Ovary (tissue), 9 donors: ENCODE results near the gene ELOVL5. TPM values are rescaled to one million over a fixed set of nuclear protein-coding genes. Genes with fewer than 3 reads are reported as not detected.

Experiments used
- DNase-seq, 5 donors: peaks; one replicate each; pipeline ENCODE4 v3.0.0-alpha.2; 2019 to 2020
- H3K27ac ChIP-seq, 2 donors: fragments of 200-600 bp; one replicate each; pipeline versions ENCODE4 v1.5.1 to v1.8.0; 2019 to 2022
- H3K27me3 ChIP-seq: fragments of 200-600 bp; one replicate; pipeline ENCODE4 v1.8.0; 2022
- H3K36me3 ChIP-seq: fragments of 200-600 bp; sonication (generic); one replicate; pipeline ENCODE4 v1.5.1; 2019
- H3K4me1 ChIP-seq: one replicate; pipeline ENCODE4 v1.8.1; 2013; ENCODE audit warnings: mild to moderate bottlenecking, moderate library complexity; ENCODE audit not compliant: insufficient read depth
- H3K4me3 ChIP-seq: fragments of 200-600 bp; sonication (generic); one replicate; pipeline ENCODE4 v1.5.1; 2017
- H3K9me3 ChIP-seq, 2 donors: fragments of 200-600 bp in 1 of 2; sonication (generic) in 1 of 2; one replicate each; pipeline versions ENCODE4 v1.5.1 to v1.8.1; 2013 to 2019; ENCODE audit warnings: mild to moderate bottlenecking in 1 of 2, moderate library complexity in 1 of 2
- CTCF ChIP-seq, 3 donors: fragments of 450-650 bp in 2 of 3; fragments of 200-600 bp in 1 of 3; IDR thresholded peaks; one replicate each; pipeline versions ENCODE4 v1.5.1 to v1.8.0; 2016 to 2022; ENCODE audit warnings: antibody characterized with exemption in 3 of 3, mild to moderate bottlenecking in 1 of 3
- EP300 ChIP-seq: sonication (generic); formaldehyde crosslinking; IDR thresholded peaks from one replicate; pipeline ENCODE4 v1.6.1; 2017; ENCODE audit warnings: antibody characterized with exemption
- POLR2A ChIP-seq: fragments of 450-650 bp; IDR thresholded peaks from one replicate; pipeline ENCODE4 v1.6.1; 2017; ENCODE audit warnings: antibody characterized with exemption, mild to moderate bottlenecking, moderate library complexity
- WGBS, 3 donors: extraction: QIAGEN DNeasy Blood & Tissue Kit in 1 of 3; methylation state at CpG; one replicate each; pipeline versions ENCODE4 v1.1.5 to v1.1.7; 2013 to 2017; 5-methylcytosine and 5-hydroxymethylcytosine counted together
- intact Hi-C, 4 donors: fragments of 100-400 bp; cut with DNase I; formaldehyde crosslinking; loops; one replicate each; pipeline versions ENCODE4 v1.11.0 to v1.15.1; 2022 to 2023
- polyA plus RNA-seq, 2 donors: library from polyadenylated mRNA; stranded (reverse); fragments of 200-250 nt in 1 of 2; fragments of 350-450 nt in 1 of 2; fragmentation: Illumina TruSeq in 1 of 2; extraction: RNeasy Lipid Tissue Mini Kit (QIAGEN cat#74804) in 1 of 2; gene quantifications; one replicate each; pipeline ENCODE4 v1.2.3, GENCODE V29; 2013 to 2014
- total RNA-seq, 7 donors: library from RNA; depleted of rRNA in 2 of 7; stranded (reverse); fragments of >200 nt in 2 of 7; fragmentation: NEBNext Ultra II Directional in 3 of 7; extraction: Animal tissue kit (Norgen Biotek cat#: 25700) in 3 of 7; gene quantifications; one replicate each; pipeline versions ENCODE4 v1.1.0 to v1.2.4, GENCODE V29; 2016 to 2023
- donor health status: DM: no; HTN: no; CAD: no; lungs with moderate emphysema.
- donor health status: DM: no; HTN: no; CAD: no.
- donor health status: Bipolar disorder and iron deficiency.
- donor health status: DM: yes; HTN: yes; CAD: no.
- donor health status: DM: no; HTN: no; CAD: no.
- donor health status: DM: yes; HTN: yes; CAD: no.

The ELOVL5 gene
- total and polyA plus RNA-seq, 9 donors, result 14.7 to 191 (median 41.8) TPM

GRCh38 chr6:53333439-53334408 is 15.0 kb downstream of the ELOVL5 start:
- no peak overlapping the region for H3K27ac ChIP-seq
- intact Hi-C loops, result no loop called here

DNA sequence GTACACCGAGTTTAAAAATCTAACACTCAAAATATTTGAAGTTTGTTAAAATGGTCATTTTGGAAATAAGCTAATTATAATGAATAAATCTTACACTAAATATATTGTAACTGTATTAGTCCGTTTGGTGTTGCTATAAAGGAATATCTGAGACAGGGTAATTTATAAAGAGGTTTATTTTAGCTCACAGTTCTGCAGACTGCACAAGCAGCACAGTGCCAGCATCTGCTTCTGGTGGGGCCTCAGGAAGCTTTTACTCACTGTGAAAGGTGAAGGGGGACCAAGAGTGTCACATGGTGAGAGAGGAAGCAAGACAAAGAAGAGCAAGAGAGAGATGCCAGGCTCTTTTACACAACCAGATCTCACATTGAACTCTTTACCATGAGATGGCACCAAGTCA is 17.1 kb downstream of the ELOVL5 start:
- peaks cover 11% of the 10 kb centered on the region for H3K4me1 ChIP-seq
- no peak overlapping the region for H3K4me3 ChIP-seq
- no peaks in the 10 kb centered on the region for H3K27me3 ChIP-seq
- no peak overlapping the region for H3K27ac ChIP-seq
- intact Hi-C loops, result no loop called here
- no peak for TF ChIP-seq POLR2A
- no peak for TF ChIP-seq CTCF (IDR thresholded peaks at IDR 0.05)
- TF ChIP-seq EP300, result no peak
- 59 to 87% (median 83%) methylated on average over 2 of the region's 2 CpGs for WGBS, 3 donors
- DNase-seq, result no peak
- H3K36me3 ChIP-seq, result no peaks in the 10 kb centered on the region
- H3K9me3 ChIP-seq, result no peaks in the 10 kb centered on the region

More at GRCh38 chr6:53333439-53334408, 15.0 kb downstream of the ELOVL5 start:
- 76 to 80% (median 79%) methylated on average over 5 of the region's 5 CpGs for WGBS, 3 donors
- TF ChIP-seq POLR2A (no peak), CTCF (IDR thresholded peaks at IDR 0.05) (no peak), EP300 (no peak)
- H3K4me3 ChIP-seq, result no peak overlapping the region
- DNase-seq, result no peak
- peaks cover 5% of the 10 kb centered on the region for H3K4me1 ChIP-seq
- no peaks in the 10 kb centered on the region for H3K9me3 ChIP-seq
- no peaks in the 10 kb centered on the region for H3K27me3 ChIP-seq
- no peaks in the 10 kb centered on the region for H3K36me3 ChIP-seq

DNA sequence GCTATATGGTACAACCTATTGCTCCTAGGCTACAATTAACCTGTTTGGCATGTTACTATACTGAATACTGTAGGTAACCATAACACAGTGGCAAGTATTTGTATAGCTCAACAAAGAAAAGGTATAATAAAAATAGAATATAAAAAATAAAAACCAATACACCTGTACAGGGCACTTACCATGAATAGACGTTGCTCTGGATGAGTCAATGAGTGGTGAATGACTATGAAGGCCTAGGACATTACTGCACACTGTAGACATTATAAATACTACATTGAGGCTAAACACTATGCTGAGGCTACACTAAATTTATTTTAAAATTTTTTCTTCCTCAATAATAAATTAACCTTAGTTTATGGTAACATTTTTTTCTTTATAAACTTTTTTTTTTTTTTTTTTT is 18.6 kb downstream of the ELOVL5 start:
- TF ChIP-seq CTCF (IDR thresholded peaks at IDR 0.05) (no peak), EP300 (no peak), POLR2A (no peak)
- 83 to 89% (median 84%) methylated on average over 1 of the region's 1 CpG for WGBS, 3 donors
- intact Hi-C loops, result no loop called here
- Histone ChIP-seq H3K4me1 (peaks cover 15% of the 10 kb centered on the region), H3K36me3 (no peaks in the 10 kb centered on the region), H3K4me3 (no peak overlapping the region), H3K27ac (no peak overlapping the region), H3K27me3 (no peaks in the 10 kb centered on the region), H3K9me3 (no peaks in the 10 kb centered on the region)
- DNase-seq, result no peak

GRCh38 chr6:53328375-53328774 is 20.4 kb downstream of the ELOVL5 start:
- Histone ChIP-seq H3K27me3 (no peaks in the 10 kb centered on the region), H3K27ac (no peak overlapping the region), H3K4me1 (peaks cover 13% of the 10 kb centered on the region), H3K9me3 (no peaks in the 10 kb centered on the region), H3K36me3 (no peaks in the 10 kb centered on the region), H3K4me3 (no peak overlapping the region)
- intact Hi-C loops, result no loop called here
- TF ChIP-seq CTCF (IDR thresholded peaks at IDR 0.05) (no peak), POLR2A (no peak), EP300 (no peak)
- no peak for DNase-seq
